ENCODE results near the gene KLF18. TPM values are rescaled to one million over a fixed set of nuclear protein-coding genes. Genes with fewer than 3 reads are reported as not detected.
A peak's percentile ranks its signal among the peaks of the same experiment; 100 is the strongest.
"Not testable (repeated sequence)": the region's sequence is repeated elsewhere in the genome, so short reads cannot be mapped to it uniquely, and the experiment has no call there.

KLF18 gene
- not detected in 2 replicates for total RNA-seq (2014; rRNA removed; shearing (Covaris generic); ENCODE audit: low replicate concordance)

DNA sequence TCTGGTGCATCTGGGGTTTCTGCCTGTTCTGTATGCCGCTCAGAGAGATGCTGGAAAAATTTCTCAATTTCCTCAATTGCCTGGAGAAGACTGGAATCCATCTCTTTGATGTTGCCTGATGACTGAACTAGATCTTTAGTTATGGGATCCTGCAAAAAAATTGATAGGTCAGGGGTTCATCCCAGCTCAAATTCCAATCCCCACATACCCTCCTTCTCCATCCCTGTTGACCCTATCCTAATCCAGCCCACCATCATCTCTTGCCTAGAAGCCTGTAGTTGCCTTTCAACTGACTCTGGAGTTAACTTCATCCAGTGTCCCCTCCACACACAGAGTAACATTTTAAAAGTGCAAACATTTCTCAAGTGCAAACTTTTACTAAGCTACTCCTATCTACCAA is at the start of gene KLF18:
TSS of gene KLF18 (minus strand) at position 101 of the 400 bp plus-strand sequence. CDS start at position 101, 0 bp downstream.
- no peak for DNase-seq (ENCODE audit: low read depth)
- in situ Hi-C loops (cut with HindIII; ENCODE audit: low pct_unique_long_range_greater_than_20kb, low sequenced_read_pairs): no loop called here

DNA sequence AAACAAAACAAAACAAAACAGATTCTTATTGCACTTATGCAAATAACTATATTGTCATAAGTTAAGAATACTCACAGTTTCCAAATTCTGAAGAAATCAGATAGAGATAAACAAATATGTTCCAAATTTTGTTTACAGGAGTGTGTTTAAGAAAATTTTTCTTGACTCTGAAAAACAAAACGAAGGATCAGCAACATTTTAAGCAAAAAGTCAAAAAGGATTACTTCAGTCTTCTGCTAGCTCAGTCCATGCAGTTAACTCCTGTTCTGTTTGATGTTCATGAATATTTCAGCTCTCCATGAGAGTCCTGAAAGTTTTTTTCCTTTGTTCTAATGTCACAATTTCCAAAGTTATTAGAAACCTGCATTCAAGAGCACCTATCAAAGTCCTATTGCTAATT is 33.2 kb upstream of the KLF18 start:
- peak; percentile 14 for DNase-seq (ENCODE audit: low read depth)
- in situ Hi-C loops (cut with HindIII; ENCODE audit: low pct_unique_long_range_greater_than_20kb, low sequenced_read_pairs): no loop called here

DNA sequence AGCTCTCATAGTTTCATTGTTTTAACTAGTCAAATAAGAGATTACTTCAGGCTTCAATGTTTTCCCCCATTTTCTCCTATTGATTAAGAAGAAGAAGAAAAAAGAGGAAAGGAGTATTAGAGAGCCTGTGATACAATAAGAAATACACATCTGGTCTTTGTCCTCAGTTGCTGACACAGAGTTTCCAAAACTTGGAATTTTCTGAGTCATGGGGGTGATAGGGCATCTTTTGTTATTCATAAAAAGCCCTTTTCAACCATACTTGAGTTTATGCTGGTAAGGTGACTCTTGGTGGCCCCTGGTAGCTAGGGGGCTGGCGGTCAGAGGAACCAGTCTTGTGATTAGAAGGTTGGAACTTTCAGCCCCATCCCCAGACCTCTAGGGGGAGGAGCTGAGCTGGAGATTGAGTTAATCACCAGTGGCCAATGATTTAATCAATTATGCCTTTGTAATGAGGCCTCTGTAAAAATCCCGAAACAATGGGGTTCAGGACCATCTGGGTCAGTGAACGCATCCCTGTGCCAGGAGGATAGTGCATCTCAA is 28.9 kb upstream of the KLF18 start:
- DNase-seq (ENCODE audit: low read depth): no peak
- in situ Hi-C loops (cut with HindIII; ENCODE audit: low pct_unique_long_range_greater_than_20kb, low sequenced_read_pairs): no loop called here

DNA sequence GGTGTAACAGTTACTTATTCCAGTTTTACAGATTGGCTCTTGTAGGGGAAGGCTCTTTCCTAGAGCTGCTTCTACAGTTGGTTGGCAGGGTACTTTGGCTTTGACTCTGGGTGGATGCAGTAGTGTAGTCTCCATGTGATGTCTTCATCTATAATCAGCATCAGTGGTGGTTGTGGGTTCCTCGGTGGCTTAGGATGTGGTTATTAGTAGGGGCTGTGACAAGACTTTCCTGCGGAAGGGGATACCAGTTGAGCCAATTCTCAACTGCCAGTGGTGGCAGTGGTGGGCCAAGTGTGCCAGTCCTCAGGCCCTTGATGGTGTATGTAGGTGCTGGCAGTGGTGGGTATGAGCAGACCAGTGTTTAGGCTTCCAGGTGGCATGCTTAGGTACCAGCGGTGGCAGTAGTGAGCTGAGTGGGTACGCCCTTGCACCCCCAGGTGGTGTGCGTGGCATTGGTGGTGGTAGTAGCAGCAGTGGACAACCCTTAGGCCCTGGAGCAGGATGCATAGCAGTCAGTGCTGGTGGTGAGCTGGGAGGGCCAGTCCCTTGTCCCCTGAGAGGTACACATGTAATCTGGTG is 27.2 kb upstream of the KLF18 start:
- in situ Hi-C loops (cut with HindIII; ENCODE audit: low pct_unique_long_range_greater_than_20kb, low sequenced_read_pairs): no loop called here

DNA sequence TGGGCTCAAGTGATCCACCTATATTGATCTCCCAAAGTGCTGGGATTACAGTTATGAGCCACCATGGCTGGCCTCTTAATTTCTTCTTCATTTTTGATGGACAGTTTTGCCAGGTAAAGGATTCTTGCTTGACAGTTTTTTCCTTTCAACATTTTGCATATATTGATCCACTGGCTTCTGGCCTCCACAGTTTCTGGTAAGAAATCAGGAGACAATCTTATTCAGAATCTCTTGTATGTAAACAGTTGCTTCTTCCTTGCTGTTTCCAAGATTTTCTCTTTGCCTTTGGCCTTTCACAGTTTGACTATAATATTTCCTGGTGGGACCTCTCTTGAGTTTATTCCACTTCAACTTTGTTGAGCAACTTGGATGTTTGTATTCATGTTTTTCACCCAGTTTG is 20.1 kb upstream of the KLF18 start:
- DNase-seq (ENCODE audit: low read depth): no peak
- in situ Hi-C loops (cut with HindIII; ENCODE audit: low pct_unique_long_range_greater_than_20kb, low sequenced_read_pairs): no loop called here

More for the DNA sequence above, 27.2 kb upstream of the KLF18 start:
- DNase-seq (ENCODE audit: low read depth): no peak

DNA sequence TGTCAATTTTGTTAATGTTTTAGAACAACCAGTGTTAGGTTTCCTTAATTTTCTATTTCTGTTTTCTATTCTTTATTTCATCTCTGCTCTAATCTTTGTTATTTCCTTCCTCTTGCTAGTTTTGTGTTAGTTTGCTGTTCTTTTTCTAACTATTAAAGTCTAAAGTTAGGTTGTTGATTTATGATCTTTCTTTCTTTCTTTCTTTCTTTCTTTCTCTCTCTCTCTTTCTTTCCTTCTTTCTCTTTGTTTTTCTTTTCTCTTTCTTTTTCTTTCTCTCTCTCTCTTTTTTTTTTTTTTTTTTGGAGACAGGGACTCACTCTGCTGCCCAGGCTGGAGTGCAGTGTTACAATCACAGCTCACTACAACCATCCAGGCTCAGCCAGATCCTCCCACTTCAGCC is 17.4 kb upstream of the KLF18 start:
- no peak for DNase-seq (ENCODE audit: low read depth)
- in situ Hi-C loops (cut with HindIII; ENCODE audit: low pct_unique_long_range_greater_than_20kb, low sequenced_read_pairs): no loop called here

DNA sequence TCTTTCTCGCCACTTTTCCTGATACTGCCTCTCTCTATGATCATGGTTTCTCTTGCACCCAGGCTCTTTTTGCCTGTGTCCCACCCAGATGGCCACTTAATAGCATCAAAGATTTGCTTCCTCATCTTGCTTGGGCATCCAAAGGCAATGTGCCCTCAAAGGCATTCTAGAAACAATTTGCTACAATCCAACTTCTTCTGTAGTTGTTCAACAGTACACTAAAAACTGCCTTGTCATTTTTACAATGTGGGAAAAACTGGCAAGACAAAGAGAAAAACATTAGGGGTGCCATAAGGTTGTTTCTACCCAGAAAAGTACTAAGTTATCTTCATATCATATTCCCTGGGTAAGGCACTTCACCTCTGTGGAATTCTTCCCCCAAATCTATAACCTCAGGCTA is 16.5 kb upstream of the KLF18 start:
- in situ Hi-C loops (cut with HindIII; ENCODE audit: low pct_unique_long_range_greater_than_20kb, low sequenced_read_pairs): no loop called here
- DNase-seq (ENCODE audit: low read depth): no peak

DNA sequence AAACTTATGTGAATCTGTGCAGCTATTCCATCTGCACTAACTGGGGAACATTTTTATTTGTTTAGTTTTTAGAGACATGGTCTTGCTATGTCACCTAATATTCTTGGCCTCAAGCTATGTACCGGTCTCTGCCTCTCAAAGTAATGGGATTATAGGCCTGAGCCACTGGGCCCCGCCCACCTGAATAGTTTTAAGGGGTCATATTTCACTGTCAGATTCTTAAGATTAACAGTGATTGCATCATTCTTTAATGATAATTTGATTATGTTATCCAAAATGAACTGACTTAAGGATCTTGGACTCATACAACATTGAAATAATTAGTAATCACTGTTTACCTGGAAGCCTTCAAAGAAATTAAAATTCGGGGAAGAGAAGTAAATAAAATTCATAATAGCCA is 12.6 kb upstream of the KLF18 start:
- in situ Hi-C loops (cut with HindIII; ENCODE audit: low pct_unique_long_range_greater_than_20kb, low sequenced_read_pairs): no loop called here

DNA sequence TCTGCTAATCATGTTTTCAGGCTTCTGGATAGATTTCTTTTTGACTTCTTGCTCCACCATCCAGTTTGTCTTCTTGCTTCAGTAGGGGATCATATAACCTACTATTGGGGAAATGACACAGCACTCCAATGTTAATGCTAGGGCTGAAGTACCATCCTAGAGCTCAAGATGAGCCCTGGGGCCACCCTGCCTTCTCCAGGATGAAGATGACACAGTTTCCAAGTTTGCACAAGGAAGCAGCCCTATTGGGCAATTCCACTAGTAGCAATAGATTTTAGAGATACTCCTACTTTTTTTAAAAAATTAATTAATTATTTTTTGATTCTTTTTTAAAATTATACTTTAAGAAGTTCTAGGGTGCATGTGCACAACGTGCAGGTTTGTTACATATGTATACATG is 11.3 kb upstream of the KLF18 start:
- no peak for DNase-seq (ENCODE audit: low read depth)
- in situ Hi-C loops (cut with HindIII; ENCODE audit: low pct_unique_long_range_greater_than_20kb, low sequenced_read_pairs): no loop called here

More for the DNA sequence above, 12.6 kb upstream of the KLF18 start:
- DNase-seq (ENCODE audit: low read depth): no peak

DNA sequence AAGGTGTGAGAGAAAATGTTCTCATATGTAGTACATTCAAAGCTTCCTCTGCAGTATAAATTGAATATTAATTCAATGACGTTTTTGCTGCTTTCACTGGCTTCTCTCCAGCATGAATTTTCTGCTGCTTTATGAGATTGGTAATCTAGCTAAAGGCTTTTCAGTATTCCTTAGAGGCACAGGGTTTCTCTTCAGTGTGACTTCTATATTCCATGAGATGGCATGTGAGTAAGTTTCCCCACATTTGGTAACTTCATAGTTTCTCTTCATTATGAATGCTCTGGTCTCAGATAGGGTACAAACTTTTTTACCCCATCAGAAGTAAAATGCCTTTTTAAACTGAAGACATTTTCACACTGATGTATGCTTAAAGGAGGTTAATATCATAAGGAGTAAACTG is 10.4 kb upstream of the KLF18 start:
- DNase-seq (ENCODE audit: low read depth): no peak
- in situ Hi-C loops (cut with HindIII; ENCODE audit: low pct_unique_long_range_greater_than_20kb, low sequenced_read_pairs): no loop called here

DNA sequence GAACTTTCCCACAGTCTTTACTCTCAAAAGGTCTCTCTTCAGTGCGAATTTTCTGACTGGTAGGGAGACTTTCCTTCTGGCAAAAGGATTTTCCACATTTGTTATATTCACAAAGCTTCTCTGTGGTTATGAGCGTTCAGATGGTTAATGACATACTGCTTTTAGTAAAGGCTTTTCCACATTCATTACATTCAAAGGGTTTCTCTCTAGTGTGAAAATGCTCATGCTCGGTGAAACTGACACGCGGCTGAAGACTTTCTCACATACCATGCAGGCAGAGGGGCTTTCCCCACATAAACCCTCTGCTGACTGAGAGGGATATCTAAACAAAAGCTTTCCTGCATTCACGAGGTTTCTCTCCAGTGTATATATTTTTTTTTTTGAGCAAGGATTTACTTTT is 9.9 kb upstream of the KLF18 start:
- DNase-seq (ENCODE audit: low read depth): no peak
- in situ Hi-C loops (cut with HindIII; ENCODE audit: low pct_unique_long_range_greater_than_20kb, low sequenced_read_pairs): no loop called here

DNA sequence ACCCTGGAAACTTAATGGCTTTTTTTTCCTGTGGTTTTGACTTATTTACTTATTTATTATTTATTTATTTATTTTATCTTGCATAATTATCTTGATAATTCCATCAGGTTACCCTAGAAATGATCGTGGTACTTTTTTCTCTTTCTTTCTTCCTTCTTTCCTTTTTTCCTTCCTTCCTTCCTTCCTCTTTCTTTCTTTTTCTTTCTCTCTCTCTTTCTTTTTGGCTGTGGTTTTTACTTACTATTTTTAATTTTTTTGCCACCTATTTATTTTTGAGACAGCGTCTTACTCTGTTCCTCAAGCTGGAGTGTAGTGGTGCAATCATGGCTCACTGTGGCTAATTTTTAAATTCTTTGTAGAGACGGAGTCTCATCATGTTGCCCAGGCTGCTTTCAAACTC is 6.2 kb upstream of the KLF18 start:
- DNase-seq (ENCODE audit: low read depth): no peak
- in situ Hi-C loops (cut with HindIII; ENCODE audit: low pct_unique_long_range_greater_than_20kb, low sequenced_read_pairs): no loop called here

DNA sequence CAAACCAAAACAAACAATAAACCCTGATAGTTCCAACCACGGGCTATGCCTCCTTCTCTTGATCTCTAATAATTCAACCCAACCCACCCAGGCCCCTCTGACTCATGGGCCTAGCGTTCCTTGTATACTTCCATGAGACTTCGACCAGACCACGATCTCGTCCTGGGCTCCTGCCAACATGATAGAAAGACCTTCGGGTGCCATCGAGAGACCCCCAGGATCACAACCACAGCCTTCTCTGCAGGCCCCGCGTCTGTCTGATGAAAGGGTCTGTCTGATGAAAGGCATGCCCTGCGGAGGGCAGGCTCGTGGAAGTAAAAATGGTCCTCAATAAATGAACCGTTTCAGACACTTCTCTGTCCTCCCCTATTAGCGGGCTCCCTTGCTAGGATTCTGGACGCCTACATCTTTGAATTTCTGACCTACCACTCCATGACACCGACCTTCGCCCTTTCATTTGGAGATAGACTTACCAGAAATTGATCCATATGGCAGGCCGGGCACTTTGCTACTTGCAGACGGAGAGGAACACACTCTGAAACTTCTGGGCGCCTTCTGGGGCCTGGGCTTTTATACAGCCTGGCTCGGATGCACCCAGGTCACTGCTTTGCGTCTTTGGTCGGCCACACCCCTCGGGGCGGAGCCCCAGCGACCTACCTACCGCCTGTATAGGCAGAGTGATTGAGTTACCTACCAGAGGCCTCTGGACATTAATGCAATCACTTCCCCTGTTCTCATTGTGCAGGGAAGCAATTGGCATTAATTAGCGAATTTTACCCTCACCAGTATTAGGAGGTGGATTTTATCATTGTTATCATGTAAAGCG is 5.3 kb upstream of the KLF18 start:
- in situ Hi-C loops (cut with HindIII; ENCODE audit: low pct_unique_long_range_greater_than_20kb, low sequenced_read_pairs): no loop called here
- no peak for DNase-seq (ENCODE audit: low read depth)

DNA sequence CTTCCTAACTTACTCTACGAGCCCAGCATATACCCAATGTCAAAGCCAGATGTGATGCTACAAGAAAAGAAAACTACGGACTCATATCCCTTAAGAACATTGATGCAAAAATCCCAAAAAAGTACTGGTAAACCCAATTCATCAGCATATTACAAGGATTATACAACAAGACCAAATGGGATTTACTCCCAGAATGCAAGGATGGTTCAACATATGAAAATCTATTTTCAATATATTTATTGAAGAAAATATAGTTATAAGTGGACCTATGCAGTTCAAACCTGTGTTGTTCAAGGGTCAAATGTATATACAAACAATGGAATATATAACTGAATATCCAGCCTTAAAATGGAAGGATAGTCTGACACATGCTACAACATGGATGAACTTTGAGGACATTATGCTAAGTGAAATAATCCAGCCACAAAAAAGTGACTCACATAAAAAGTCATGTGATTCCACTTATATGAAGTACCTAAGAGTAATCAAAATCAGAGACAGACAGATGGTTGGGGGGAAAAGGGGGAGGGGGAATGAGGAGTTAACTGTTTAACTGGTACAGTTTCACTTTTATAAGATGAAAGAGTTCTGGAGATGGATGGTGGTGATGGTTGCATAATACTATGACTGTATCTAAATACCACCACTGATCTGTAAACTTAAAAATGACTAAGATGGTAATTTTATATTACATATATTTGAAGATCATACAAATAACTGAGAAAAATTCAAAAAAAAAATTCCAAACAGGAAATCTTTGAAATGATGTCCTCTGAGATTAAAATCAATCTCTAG is 3.7 kb upstream of the KLF18 start:
- in situ Hi-C loops (cut with HindIII; ENCODE audit: low pct_unique_long_range_greater_than_20kb, low sequenced_read_pairs): no loop called here
- DNase-seq (ENCODE audit: low read depth): no peak

DNA sequence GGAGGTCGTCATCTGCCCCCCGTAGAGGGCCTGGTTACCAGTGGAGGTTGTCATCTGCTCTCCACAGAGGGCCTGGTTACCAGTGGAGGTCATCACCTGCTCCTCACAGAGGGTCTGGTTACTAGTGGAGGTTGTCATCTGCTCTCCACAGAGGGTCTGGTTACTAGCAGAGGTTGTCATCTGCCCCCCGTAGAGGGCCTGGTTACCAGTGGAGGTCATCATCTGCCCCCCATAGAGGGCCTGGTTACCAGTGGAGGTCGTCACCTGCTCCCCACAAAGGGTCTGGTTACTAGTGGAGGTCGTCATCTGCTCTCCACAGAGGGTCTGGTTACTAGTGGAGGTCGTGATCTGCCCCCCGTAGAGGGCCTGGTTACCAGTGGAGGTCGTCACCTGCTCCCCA is 1.9 kb downstream of the KLF18 start:
- in situ Hi-C loops (cut with HindIII; ENCODE audit: low pct_unique_long_range_greater_than_20kb, low sequenced_read_pairs); DNase-seq (ENCODE audit: low read depth): not testable (repeated sequence)

DNA sequence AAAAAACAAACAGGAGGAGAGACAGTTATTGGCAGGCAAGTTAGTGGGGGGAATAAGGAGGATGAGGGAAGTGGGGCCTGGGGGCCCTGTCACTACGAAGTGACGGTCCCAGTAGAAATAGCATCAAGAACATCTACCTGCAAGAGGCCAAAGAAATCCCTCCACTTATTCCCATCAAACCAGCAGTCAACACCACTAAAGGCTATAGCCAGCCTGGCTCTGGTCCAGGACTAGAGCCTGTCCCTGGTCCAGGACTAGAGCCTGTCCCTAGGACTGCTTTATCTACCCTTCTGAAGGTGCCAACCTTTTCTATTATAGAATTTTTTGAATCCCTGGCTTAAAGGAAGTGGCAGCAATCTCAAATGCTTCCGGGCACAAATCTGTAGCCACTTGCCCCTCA is 3.2 kb downstream of the KLF18 start:
- DNase-seq (ENCODE audit: low read depth): no peak
- in situ Hi-C loops (cut with HindIII; ENCODE audit: low pct_unique_long_range_greater_than_20kb, low sequenced_read_pairs): no loop called here

DNA sequence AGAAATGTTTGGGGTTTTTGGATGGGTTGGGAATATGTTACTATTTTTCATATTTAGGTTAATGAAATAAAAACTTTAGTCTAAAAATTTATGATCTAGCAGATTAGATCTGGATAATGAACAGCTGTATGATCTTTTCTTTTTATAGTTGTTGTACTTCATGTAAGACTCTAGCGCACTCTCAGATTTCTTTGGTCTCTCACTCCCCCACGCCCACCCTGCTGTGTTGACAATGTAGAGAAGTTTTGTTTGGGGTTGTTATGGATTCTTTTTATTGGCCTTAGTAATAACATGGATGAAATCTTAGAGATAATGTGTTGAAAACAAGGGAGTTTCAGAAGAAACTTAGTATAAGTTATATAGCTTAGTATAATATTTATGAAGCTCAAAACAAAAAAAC is 5.5 kb downstream of the KLF18 start:
- in situ Hi-C loops (cut with HindIII; ENCODE audit: low pct_unique_long_range_greater_than_20kb, low sequenced_read_pairs): no loop called here

DNA sequence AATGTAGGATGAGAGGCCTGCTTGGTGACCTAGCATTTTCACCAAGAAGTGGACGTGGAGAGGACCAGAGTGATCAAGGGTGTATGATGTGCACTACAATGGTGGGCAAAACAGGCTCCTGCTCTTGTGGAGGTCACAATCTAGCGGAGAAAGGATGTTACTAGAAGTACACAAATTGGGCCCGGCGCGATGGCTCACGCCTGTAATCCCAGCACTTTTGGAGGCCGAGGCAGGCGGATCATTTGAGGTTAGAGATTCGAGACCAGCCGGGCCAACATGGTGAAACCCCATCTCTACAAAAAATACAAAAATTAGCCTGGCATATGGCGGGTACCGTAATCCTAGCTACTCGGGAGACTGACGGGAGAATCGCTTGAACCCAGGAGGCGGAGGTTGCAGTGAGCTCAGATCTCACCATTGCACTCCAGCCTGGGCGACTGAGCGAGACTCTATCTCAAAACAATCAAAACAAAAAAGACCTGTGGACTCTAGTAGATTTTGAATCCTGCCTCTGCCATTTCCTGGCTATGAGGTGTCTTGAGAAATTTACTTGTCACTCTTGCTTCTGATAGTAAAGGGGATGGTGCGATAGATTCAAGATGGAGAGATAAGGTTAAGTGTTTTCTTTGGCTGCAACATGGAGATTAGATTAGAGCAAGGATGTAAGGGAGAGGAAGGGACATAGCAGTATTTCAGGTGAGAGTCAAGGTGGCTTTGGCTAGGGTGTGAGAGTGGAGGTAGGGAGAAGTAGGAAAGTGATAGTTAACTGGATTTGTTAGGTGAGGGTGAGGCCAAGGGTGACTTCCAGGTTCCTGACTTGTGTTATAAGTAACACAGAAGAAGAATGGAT is 7.1 kb downstream of the KLF18 start:
- no peak for DNase-seq (ENCODE audit: low read depth)
- in situ Hi-C loops (cut with HindIII; ENCODE audit: low pct_unique_long_range_greater_than_20kb, low sequenced_read_pairs): no loop called here

More for the DNA sequence above, 5.5 kb downstream of the KLF18 start:
- no peak for DNase-seq (ENCODE audit: low read depth)

All from Caki2 (cell line).